ENCODE results near the gene CTIF.

Gene CTIF

GRCh38 chr18:48700446-48700845, 161.6 kb downstream of the CTIF start:
- no peak overlapping the region for H3K4me3 ChIP-seq (replicated peaks; ENCODE audit: low read depth, low read length)
- DNase-seq (ENCODE audit: extremely low read depth, low read depth) = no peak
- TF ChIP-seq CTCF (IDR thresholded peaks at IDR 0.05; ENCODE audit: low read depth, low read length, missing control alignments) = no peak

- no peak for DNase-seq (ENCODE audit: extremely low read depth, low read depth)
- no peak for TF ChIP-seq CTCF (IDR thresholded peaks at IDR 0.05; ENCODE audit: low read depth, low read length, missing control alignments)
- no peak overlapping the region for H3K4me3 ChIP-seq (replicated peaks; ENCODE audit: low read depth, low read length)
These were observed 163.7 kb downstream of the CTIF start for GRCh38 chr18:48702346-48703027.

GRCh38 chr18:48703028-48703386, 164.2 kb downstream of the CTIF start:
- no peak for TF ChIP-seq CTCF (IDR thresholded peaks at IDR 0.05; ENCODE audit: low read depth, low read length, missing control alignments)
- no peak for DNase-seq (ENCODE audit: extremely low read depth, low read depth)
- no peak overlapping the region for H3K4me3 ChIP-seq (replicated peaks; ENCODE audit: low read depth, low read length)

GRCh38 chr18:48703418-48703817, 164.6 kb downstream of the CTIF start:
- H3K4me3 ChIP-seq (replicated peaks; ENCODE audit: low read depth, low read length) = no peak overlapping the region
- no peak for TF ChIP-seq CTCF (IDR thresholded peaks at IDR 0.05; ENCODE audit: low read depth, low read length, missing control alignments)
- DNase-seq (ENCODE audit: extremely low read depth, low read depth) = no peak

GRCh38 chr18:48705043-48705442, 166.2 kb downstream of the CTIF start:
- no peak for TF ChIP-seq CTCF (IDR thresholded peaks at IDR 0.05; ENCODE audit: low read depth, low read length, missing control alignments)
- H3K4me3 ChIP-seq (replicated peaks; ENCODE audit: low read depth, low read length) = no peak overlapping the region
- no peak for DNase-seq (ENCODE audit: extremely low read depth, low read depth)

GRCh38 chr18:48705531-48705930, 166.7 kb downstream of the CTIF start:
- H3K4me3 ChIP-seq (replicated peaks; ENCODE audit: low read depth, low read length) = no peak overlapping the region
- TF ChIP-seq CTCF (IDR thresholded peaks at IDR 0.05; ENCODE audit: low read depth, low read length, missing control alignments) = no peak
- DNase-seq (ENCODE audit: extremely low read depth, low read depth) = no peak

- no peak for DNase-seq (ENCODE audit: extremely low read depth, low read depth)
- no peak for TF ChIP-seq CTCF (IDR thresholded peaks at IDR 0.05; ENCODE audit: low read depth, low read length, missing control alignments)
- no peak overlapping the region for H3K4me3 ChIP-seq (replicated peaks; ENCODE audit: low read depth, low read length)
These were observed 167.9 kb downstream of the CTIF start for GRCh38 chr18:48706731-48707130.

Measured in HFF-Myc (cell line).